Aorta (tissue), 5 donors: Measurements from ENCODE around the gene SYCP3. TPM values are rescaled to one million over a fixed set of nuclear protein-coding genes. Genes with fewer than 3 reads are reported as not detected.

Source experiments
- ATAC-seq: fragments of 200-7000 bp; cut with Tn5 transposase; one replicate; pipeline ENCODE4 v1.9.1; 2022; ENCODE audit warnings: moderate library complexity; ENCODE audit not compliant: low FRiP score
- DNase-seq, 2 donors: peaks; one replicate each; pipeline ENCODE4 v3.0.0-alpha.2; 2020
- H3K27ac ChIP-seq, 2 donors: one replicate each; pipeline ENCODE4 v1.5.1; 2013; ENCODE audit warnings: low read length in 2 of 2, mild to moderate bottlenecking in 2 of 2, moderate library complexity in 2 of 2, control low read depth in 1 of 2, inconsistent platforms in 1 of 2, low read depth in 1 of 2
- H3K27me3 ChIP-seq, 2 donors: one replicate each; pipeline ENCODE4 v1.6.1; 2013; ENCODE audit warnings: control low read depth in 1 of 2, low read length in 1 of 2, mild to moderate bottlenecking in 1 of 2, moderate library complexity in 1 of 2; ENCODE audit not compliant: insufficient read depth in 2 of 2, control insufficient read depth in 1 of 2
- H3K36me3 ChIP-seq, 2 donors: one replicate each; pipeline ENCODE4 v1.6.1; 2013; ENCODE audit warnings: control low read depth in 1 of 2, low read length in 1 of 2, mild to moderate bottlenecking in 1 of 2; ENCODE audit not compliant: insufficient read depth in 2 of 2, control insufficient read depth in 1 of 2
- H3K4me1 ChIP-seq, 2 donors: one replicate each; pipeline ENCODE4 v1.6.1; 2013; ENCODE audit warnings: low read length in 2 of 2, control low read depth in 1 of 2, mild to moderate bottlenecking in 1 of 2, moderate library complexity in 1 of 2; ENCODE audit not compliant: insufficient read depth in 2 of 2, control insufficient read depth in 1 of 2
- H3K4me3 ChIP-seq, 2 donors: one replicate each; pipeline ENCODE4 v1.5.1; 2013; ENCODE audit warnings: low read length in 2 of 2, control low read depth in 1 of 2, mild to moderate bottlenecking in 1 of 2
- H3K9me3 ChIP-seq: one replicate; pipeline ENCODE4 v1.6.1; 2013; ENCODE audit warnings: mild to moderate bottlenecking, low read length; ENCODE audit not compliant: control insufficient read depth
- WGBS, 2 donors: extraction: QIAGEN DNeasy Blood & Tissue Kit; methylation state at CpG; one replicate each; pipeline ENCODE4 v1.1.7; 2013; 5-methylcytosine and 5-hydroxymethylcytosine counted together
- intact Hi-C, 2 donors: fragments of 100-400 bp; cut with DNase I; formaldehyde crosslinking; loops; one replicate each; pipeline versions ENCODE4 v1.14.2 to v1.15.0; 2022
- polyA plus RNA-seq, 2 donors: library from polyadenylated mRNA; stranded (reverse); fragments of 200-250 nt; gene quantifications; one replicate each; pipeline ENCODE4 v1.2.3, GENCODE V29; 2013
- total RNA-seq, 2 donors: library from RNA; stranded (reverse); fragmentation: NEBNext Ultra II Directional; extraction: Animal tissue kit (Norgen Biotek cat#: 25700); gene quantifications; one replicate each; pipeline ENCODE4 v1.2.1, GENCODE V29; 2021
- donor health status: healthy with polysubstance abuse.
- donor health status: Bipolar disorder and iron deficiency.
- donor health status: DM: no; HTN: no; CAD: no.
- donor health status: DM: no; HTN: no; CAD: no.
- donor health status: DM: yes; HTN: yes; CAD: no.

Gene SYCP3
- total and polyA plus RNA-seq, 4 donors: 0.03 to 0.65 (median 0.48) TPM; not detected in 1

- Histone ChIP-seq H3K9me3 (no peaks in the 10 kb centered on the region), H3K4me1 (peaks cover 0 to 2% of the 10 kb centered on the region in 2 donors), H3K27me3 (no peaks in the 10 kb centered on the region), H3K4me3 (peak overlapping the region; percentile 52 to 68), H3K36me3 (no peaks in the 10 kb centered on the region), H3K27ac (peak overlapping the region; percentile 43 to 70)
- peak; percentile 62 to 85 for DNase-seq
- intact Hi-C loops: no loop called here
- ATAC-seq: peak; percentile 80
- 0% methylated on average over 48 to 67 of the region's 67 CpGs for WGBS, 2 donors
These were observed 41.1 kb downstream of the SYCP3 start for GRCh38 chr12:101697930-101698799.

- Histone ChIP-seq H3K4me3 (peak within 1 kb of the TSS; percentile 52 to 68), H3K9me3 (no peaks in the 10 kb centered on the region), H3K36me3 (no peaks in the 10 kb centered on the region), H3K27ac (peak within 1 kb of the TSS; percentile 43 to 70), H3K27me3 (no peaks in the 10 kb centered on the region), H3K4me1 (peaks cover 0 to 2% of the 10 kb centered on the region in 2 donors)
- 0% methylated on average over 53 to 80 of the region's 80 CpGs for WGBS, 2 donors
- ATAC-seq (peak; percentile 82), DNase-seq (peak; percentile 79 to 90)
- intact Hi-C loops: no loop called here
These were observed 41.9 kb downstream of the SYCP3 start, which contains the start of gene CHPT1 for GRCh38 chr12:101697197-101697929. Gene CHPT1, plus strand, starts transcription at chr12:101697640. Its CDS starts 222 bp downstream, at chr12:101697862.

- intact Hi-C loops: no loop called here
- peak overlapping the region; percentile 52 to 68 for H3K4me3 ChIP-seq
- H3K36me3 ChIP-seq: no peaks in the 10 kb centered on the region
- no peaks in the 10 kb centered on the region for H3K27me3 ChIP-seq
- H3K4me1 ChIP-seq: no peaks in the 10 kb centered on the region
- DNase-seq (peak; percentile 56 to 74), ATAC-seq (peak; percentile 15)
- WGBS, 2 donors: 17 to 21% methylated on average over 18 of the region's 18 CpGs
- no peaks in the 10 kb centered on the region for H3K9me3 ChIP-seq
- peak overlapping the region in 1 of 2 donors; percentile 64 for H3K27ac ChIP-seq
These were observed 42.7 kb downstream of the SYCP3 start for GRCh38 chr12:101696251-101697196.

GRCh38 chr12:101695706-101696105 lies 43.6 kb downstream of the SYCP3 start:
- Histone ChIP-seq H3K27ac (no peak overlapping the region), H3K36me3 (no peaks in the 10 kb centered on the region), H3K9me3 (no peaks in the 10 kb centered on the region), H3K27me3 (no peaks in the 10 kb centered on the region), H3K4me3 (no peak overlapping the region), H3K4me1 (no peaks in the 10 kb centered on the region)
- WGBS, 2 donors: 92 to 97% methylated on average over 1 of the region's 1 CpG
- DNase-seq (no peak), ATAC-seq (no peak)
- intact Hi-C loops: no loop called here

GRCh38 chr12:101694986-101695385 lies 44.3 kb downstream of the SYCP3 start:
- 99% methylated on average over 2 of the region's 2 CpGs for WGBS, 2 donors
- no peaks in the 10 kb centered on the region for H3K9me3 ChIP-seq
- no peaks in the 10 kb centered on the region for H3K27me3 ChIP-seq
- DNase-seq (no peak), ATAC-seq (no peak)
- no peak overlapping the region for H3K27ac ChIP-seq
- no peak overlapping the region for H3K4me3 ChIP-seq
- H3K4me1 ChIP-seq: no peaks in the 10 kb centered on the region
- intact Hi-C loops: no loop called here
- H3K36me3 ChIP-seq: no peaks in the 10 kb centered on the region

GRCh38 chr12:101694297-101694848 lies 44.9 kb downstream of the SYCP3 start:
- no peak for ATAC-seq

GRCh38 chr12:101691503-101692096 lies 47.7 kb downstream of the SYCP3 start:
- 87 to 94% methylated on average over 1 of the region's 1 CpG for WGBS, 2 donors
- Histone ChIP-seq H3K4me3 (no peak overlapping the region), H3K27me3 (no peaks in the 10 kb centered on the region), H3K27ac (no peak overlapping the region), H3K4me1 (no peaks in the 10 kb centered on the region), H3K9me3 (no peaks in the 10 kb centered on the region), H3K36me3 (no peaks in the 10 kb centered on the region)
- DNase-seq: no peak
- ATAC-seq: no peak
- intact Hi-C loops: no loop called here

More at GRCh38 chr12:101694297-101694848, 44.9 kb downstream of the SYCP3 start:
- no peak for DNase-seq
- intact Hi-C loops: no loop called here
- no peaks in the 10 kb centered on the region for H3K36me3 ChIP-seq
- H3K9me3 ChIP-seq: no peaks in the 10 kb centered on the region
- no peaks in the 10 kb centered on the region for H3K4me1 ChIP-seq
- H3K27ac ChIP-seq: no peak overlapping the region
- no peak overlapping the region for H3K4me3 ChIP-seq
- WGBS, 2 donors: 96 to 97% methylated on average over 2 of the region's 2 CpGs
- no peaks in the 10 kb centered on the region for H3K27me3 ChIP-seq
